Stimulated activated CD8-positive, alpha-beta memory T cell treated with anti-CD3 and anti-CD28 coated beads, Interleukin-4, amount 100 ng/mL, for 4 hours (primary cell): Measurements from ENCODE around the gene SLC30A3.

Experiments used
- DNase-seq, 2 donors: peaks; one replicate each; pipeline ENCODE4 v3.0.0-alpha.2; 2020; ENCODE audit warnings: low read depth in 2 of 2, low spot score in 1 of 2

SLC30A3 gene

GRCh38 chr2:27206346-27206745, 56.5 kb downstream of the SLC30A3 start:
- DNase-seq, result no peak

- no peak for DNase-seq
Measured at GRCh38 chr2:27205206-27205605, 57.6 kb downstream of the SLC30A3 start.

GRCh38 chr2:27204566-27204965, 58.3 kb downstream of the SLC30A3 start:
- no peak for DNase-seq

GRCh38 chr2:27203741-27204140, 59.1 kb downstream of the SLC30A3 start:
- DNase-seq, result no peak
